NT2/D1 (cell line): ENCODE data around the gene CFAP52.
A peak's percentile ranks its signal among the peaks of the same experiment; 100 is the strongest.
"Not testable (repeated sequence)": the region's sequence is repeated elsewhere in the genome, so short reads cannot be mapped to it uniquely, and the experiment has no call there.

Experiments
- DNase-seq: peaks from one replicate; pipeline ENCODE4 v3.0.0-alpha.2; 2011; ENCODE audit warnings: low read depth, low spot score
- H3K27me3 ChIP-seq: 2 replicates; pipeline ENCODE4 v1.6.0; 2011; ENCODE audit warnings: mild to moderate bottlenecking; ENCODE audit not compliant: insufficient read length, insufficient read depth
- H3K36me3 ChIP-seq: 2 replicates; pipeline ENCODE4 v1.6.1; 2011; ENCODE audit warnings: mild to moderate bottlenecking, low read length, mixed read lengths; ENCODE audit not compliant: insufficient read depth, insufficient read length
- H3K4me1 ChIP-seq: 2 replicates; pipeline ENCODE4 v1.5.1; 2011; ENCODE audit not compliant: insufficient read depth, insufficient read length
- H3K4me3 ChIP-seq: 2 replicates; pipeline ENCODE4 v1.5.1; 2011; ENCODE audit warnings: low read depth; ENCODE audit not compliant: insufficient read length
- H3K9ac ChIP-seq: 2 replicates; pipeline ENCODE4 v1.6.0; 2011; ENCODE audit warnings: low read depth; ENCODE audit not compliant: insufficient read length
- H3K9me3 ChIP-seq: 2 replicates; pipeline ENCODE4 v1.5.1; 2011; ENCODE audit warnings: mild to moderate bottlenecking, low read length; ENCODE audit not compliant: insufficient read depth
- SUZ12 ChIP-seq: IDR thresholded peaks from 2 replicates; pipeline ENCODE4 v1.6.1; 2011; ENCODE audit not compliant: insufficient read length, insufficient read depth; ENCODE audit errors: extremely low read depth
- YY1 ChIP-seq: IDR thresholded peaks from 2 replicates; pipeline ENCODE4 v1.6.1; 2011; ENCODE audit not compliant: insufficient read length, insufficient read depth
- ZNF274 ChIP-seq: IDR thresholded peaks from 2 replicates; pipeline ENCODE4 v1.6.1; 2011; ENCODE audit warnings: mild to moderate bottlenecking, low read depth, low read length

CFAP52 gene

DNA sequence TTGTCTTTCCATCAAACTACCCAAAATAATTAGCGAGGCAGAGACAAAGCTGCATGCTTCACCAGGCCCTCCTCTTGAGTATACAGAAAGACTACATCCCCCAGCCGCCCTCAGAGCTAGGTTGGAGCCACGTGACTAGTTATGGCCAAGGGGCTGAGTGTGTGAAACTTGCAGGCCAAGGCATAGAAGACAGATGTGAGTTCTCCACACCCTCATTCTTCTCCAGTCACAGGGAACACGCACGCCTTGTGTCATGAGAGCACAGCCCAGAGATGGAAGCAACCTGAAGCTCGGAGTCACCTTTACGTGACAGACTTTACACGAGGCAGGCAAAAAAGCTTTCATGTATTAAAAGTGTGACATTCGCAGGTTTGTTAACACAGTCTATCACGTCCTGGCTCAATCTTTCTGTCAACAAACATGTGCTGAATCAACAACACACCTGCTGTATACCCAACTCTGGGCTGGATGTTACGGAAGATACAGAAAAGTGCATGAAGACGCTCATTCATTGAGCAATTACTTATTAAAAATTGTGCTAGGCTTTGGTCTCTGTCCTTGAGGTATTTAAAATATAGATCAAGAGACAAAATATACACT lies 39.2 kb upstream of the CFAP52 start:
- H3K9me3 ChIP-seq = no peaks in the 10 kb centered on the region
- TF ChIP-seq YY1 (no peak), ZNF274 (no peak), SUZ12 (no peak)
- no peak overlapping the region for H3K4me3 ChIP-seq
- no peaks in the 10 kb centered on the region for H3K4me1 ChIP-seq
- no peaks in the 10 kb centered on the region for H3K27me3 ChIP-seq
- H3K36me3 ChIP-seq = peaks cover 6% of the 10 kb centered on the region
- no peak for DNase-seq
- H3K9ac ChIP-seq = no peak overlapping the region

DNA sequence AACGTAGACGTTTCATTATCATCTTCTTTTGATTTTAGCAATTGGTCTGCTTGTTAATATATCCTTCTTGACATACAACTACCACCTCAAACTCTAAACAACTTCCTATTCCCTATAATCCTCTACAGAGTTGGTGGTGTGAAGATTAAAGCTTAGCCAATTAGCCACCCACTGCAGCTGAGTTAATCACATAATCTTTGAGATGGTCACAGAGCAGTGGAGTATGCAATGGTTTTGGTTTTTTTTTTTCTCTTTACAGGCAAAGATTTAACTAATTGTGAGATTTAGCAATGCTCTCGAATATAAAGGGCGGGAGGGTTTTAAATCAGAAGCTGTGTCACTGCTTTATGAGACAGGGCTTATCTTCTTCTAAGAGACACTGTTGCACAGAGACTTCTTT lies 37.8 kb upstream of the CFAP52 start:
- Histone ChIP-seq H3K27me3 (no peaks in the 10 kb centered on the region), H3K4me3 (no peak overlapping the region), H3K36me3 (peaks cover 6% of the 10 kb centered on the region), H3K9ac (no peak overlapping the region), H3K9me3 (no peaks in the 10 kb centered on the region), H3K4me1 (no peaks in the 10 kb centered on the region)
- no peak for DNase-seq
- TF ChIP-seq ZNF274 (no peak), SUZ12 (no peak), YY1 (no peak)

DNA sequence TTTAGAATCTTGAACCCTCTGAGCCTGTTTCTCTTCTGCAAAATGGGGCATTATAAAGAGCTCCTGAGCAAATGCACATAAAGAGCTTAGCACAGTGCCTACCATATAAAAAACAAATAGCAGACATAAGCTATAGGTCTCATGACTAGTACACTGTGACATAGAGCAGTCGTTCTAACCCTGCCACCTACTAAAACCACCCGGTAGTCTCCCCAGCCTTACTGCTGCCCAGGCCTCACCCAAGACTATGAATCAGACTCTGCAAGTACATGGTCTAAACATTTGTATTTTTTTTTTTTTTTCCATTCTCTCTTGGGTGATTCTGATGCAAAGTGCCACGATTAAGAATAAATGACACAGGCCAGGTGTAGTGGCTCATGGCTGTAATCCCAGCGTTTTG lies 34.7 kb upstream of the CFAP52 start:
- Histone ChIP-seq H3K27me3 (no peaks in the 10 kb centered on the region), H3K36me3 (peaks cover 6% of the 10 kb centered on the region), H3K9me3 (no peaks in the 10 kb centered on the region), H3K4me3 (no peak overlapping the region), H3K9ac (no peak overlapping the region), H3K4me1 (no peaks in the 10 kb centered on the region)
- TF ChIP-seq SUZ12 (no peak), YY1 (no peak), ZNF274 (no peak)
- no peak for DNase-seq

DNA sequence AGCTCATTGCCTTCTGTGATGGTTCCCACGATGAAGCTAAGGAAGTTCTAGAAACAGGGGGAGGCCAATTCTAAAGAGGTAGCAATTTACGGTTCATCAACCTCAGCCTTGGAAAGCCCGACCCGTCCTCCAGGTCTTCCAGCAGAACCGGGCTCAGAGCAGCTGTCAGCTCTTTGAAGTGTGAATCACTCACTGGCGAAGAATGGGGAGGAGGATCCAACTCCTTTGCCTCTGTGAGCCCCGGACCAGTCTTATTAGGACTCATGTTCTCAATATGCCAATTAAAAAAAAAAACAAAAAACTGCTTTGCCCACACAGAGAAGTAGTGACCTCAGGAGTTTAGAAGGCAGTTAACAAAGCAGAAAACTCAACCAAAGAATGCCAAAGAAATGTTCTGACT lies 32.2 kb upstream of the CFAP52 start:
- H3K9me3 ChIP-seq = no peaks in the 10 kb centered on the region
- TF ChIP-seq YY1 = no peak
- DNase-seq = no peak

DNA sequence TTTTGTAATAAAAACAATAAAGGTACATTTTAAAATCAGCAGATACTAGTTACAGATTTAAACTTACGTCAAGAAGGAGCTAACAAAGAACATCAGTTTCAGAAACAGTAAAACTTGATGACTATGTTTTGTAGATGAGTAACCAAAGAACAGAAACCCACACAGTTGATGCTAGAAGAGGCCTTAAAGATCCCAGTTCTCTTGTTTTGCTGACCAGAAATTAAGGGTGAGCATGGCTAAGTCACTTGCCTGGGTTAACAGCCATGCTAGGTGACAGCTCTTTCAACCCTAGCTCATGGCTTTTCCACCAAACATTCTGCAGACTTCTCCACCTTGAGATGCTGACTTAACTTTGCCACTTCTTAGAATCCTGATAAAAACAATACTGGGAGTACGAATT lies 27.2 kb upstream of the CFAP52 start:
- Histone ChIP-seq H3K27me3 (no peaks in the 10 kb centered on the region), H3K9ac (no peak overlapping the region), H3K4me1 (no peaks in the 10 kb centered on the region), H3K36me3 (peaks cover 3% of the 10 kb centered on the region), H3K4me3 (no peak overlapping the region), H3K9me3 (no peaks in the 10 kb centered on the region)
- no peak for TF ChIP-seq ZNF274
- no peak for TF ChIP-seq YY1
- TF ChIP-seq SUZ12 = no peak
- no peak for DNase-seq

More for the DNA sequence above, 32.2 kb upstream of the CFAP52 start:
- no peaks in the 10 kb centered on the region for H3K4me1 ChIP-seq
- H3K36me3 ChIP-seq = peaks cover 6% of the 10 kb centered on the region
- H3K4me3 ChIP-seq = no peak overlapping the region
- no peaks in the 10 kb centered on the region for H3K27me3 ChIP-seq
- H3K9ac ChIP-seq = no peak overlapping the region

DNA sequence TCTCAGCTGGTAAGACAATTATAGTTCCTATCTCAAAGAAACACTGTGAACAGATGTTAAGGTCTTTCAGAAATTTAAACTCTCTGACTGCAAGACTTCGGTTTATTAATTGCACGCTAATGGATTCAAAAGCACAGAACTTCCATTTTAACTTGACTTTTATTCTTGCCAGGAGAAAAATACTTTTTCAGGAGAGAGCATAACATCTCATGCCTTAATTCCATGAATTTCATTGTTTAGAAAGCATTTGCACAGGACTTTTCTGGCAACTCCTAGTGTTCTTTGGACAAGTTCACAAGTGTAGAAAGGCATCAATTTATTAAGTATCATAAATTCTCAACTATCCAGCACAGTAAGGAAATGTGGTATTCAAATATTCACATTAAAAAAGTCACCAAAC lies 23.3 kb upstream of the CFAP52 start:
- Histone ChIP-seq H3K36me3 (peaks cover 5% of the 10 kb centered on the region), H3K9me3 (no peaks in the 10 kb centered on the region), H3K4me1 (no peaks in the 10 kb centered on the region), H3K9ac (no peak overlapping the region), H3K27me3 (no peaks in the 10 kb centered on the region), H3K4me3 (no peak overlapping the region)
- no peak for TF ChIP-seq YY1
- no peak for TF ChIP-seq ZNF274
- no peak for TF ChIP-seq SUZ12
- DNase-seq = no peak

DNA sequence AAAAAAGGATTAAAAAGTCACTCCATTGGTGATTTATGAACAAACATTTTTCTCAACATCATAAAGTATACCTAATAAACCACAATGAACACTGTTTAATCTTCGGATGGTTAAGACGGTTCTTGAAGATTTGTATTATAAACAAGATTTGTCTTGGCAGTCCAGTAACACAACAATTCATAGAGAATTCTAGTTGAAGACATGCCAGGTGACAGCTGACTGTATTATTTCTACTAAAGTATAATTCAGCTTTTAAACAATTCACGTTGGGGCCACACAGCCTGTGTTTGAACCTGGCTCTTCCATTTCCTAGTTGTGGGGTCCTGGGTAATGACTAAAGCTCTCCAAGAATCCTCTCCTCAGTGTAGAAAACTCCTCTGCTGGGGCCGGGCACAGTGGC lies 22.8 kb upstream of the CFAP52 start:
- H3K27me3 ChIP-seq = no peaks in the 10 kb centered on the region
- TF ChIP-seq SUZ12 = no peak
- no peak for TF ChIP-seq ZNF274
- no peak for TF ChIP-seq YY1
- H3K9ac ChIP-seq = no peak overlapping the region
- no peak overlapping the region for H3K4me3 ChIP-seq
- no peak for DNase-seq
- peaks cover 5% of the 10 kb centered on the region for H3K36me3 ChIP-seq
- no peaks in the 10 kb centered on the region for H3K9me3 ChIP-seq
- no peaks in the 10 kb centered on the region for H3K4me1 ChIP-seq

DNA sequence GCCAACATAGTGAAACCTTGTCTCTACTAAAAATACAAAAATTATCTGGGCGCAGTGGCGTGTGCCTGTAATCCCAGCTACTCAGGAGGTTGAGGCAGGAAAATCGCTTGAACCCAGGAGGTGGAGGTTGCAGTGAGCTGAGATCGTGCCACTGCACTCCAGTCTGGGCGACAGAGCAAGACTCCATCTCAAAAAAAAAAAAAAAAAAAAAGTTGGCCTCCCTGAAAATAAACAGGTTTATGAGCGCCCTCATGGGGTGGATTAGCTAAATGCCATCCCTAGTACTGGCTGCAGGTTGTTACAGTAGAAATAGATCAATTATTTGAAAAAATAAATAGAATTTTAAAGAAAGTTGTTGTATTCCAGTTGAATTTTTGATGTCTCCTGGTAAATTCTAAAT lies 21.7 kb upstream of the CFAP52 start:
- not testable (repeated sequence) for H3K9ac ChIP-seq, H3K9me3 ChIP-seq, H3K27me3 ChIP-seq, H3K36me3 ChIP-seq, H3K4me3 ChIP-seq, H3K4me1 ChIP-seq
- peak; percentile 27 for DNase-seq
